ENCODE measurements around the gene R3HDM4.
A peak's percentile ranks its signal among the peaks of the same experiment; 100 is the strongest.

R3HDM4 gene

DNA sequence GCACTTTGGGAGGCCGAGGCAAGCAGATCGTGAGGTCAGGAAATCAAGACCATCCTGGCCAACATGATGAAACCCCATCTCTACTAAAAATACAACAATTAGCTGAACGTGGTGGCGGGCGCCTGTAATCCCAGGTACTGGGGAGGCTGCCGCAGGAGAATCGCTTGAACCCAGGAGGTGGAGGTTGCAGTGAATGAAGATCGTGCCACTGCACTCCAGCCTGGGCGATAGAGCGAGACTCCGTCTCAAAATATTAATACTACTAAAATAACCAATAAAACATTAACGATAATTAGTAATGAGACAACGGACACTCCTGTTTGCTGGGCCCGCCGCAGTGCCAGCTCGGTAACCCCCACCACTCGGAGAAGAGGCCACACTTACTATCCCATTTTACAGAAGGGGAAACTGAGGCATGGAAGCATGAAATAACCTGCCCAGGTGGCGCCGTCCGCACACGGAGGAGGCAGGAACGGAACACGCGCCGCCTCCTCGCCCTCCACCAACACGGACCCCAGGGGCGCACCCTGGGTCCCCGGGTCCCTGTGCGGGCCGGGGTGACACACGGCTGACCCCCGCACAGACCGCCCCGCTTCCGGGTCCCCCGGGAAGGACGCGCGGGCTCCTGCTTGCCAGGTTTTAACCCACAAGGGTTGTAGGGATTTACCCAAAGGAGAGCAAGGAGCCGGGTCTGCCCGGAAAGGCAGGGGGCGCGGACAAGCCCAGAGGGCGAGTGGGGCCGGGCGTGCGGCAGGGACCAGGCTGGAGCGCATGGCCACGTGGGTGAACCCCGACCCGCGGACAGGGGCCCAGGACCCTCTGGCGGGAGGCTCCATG, 1.6 kb downstream of the R3HDM4 start:
- Histone ChIP-seq H3K4me1 (ENCODE audit: control insufficient read depth in 2 of 2, insufficient read depth in 2 of 2, low read length in 2 of 2) (peaks cover 13 to 22% of the 10 kb centered on the region in 2 donors), H3K36me3 (ENCODE audit: control insufficient read depth in 2 of 2, insufficient read depth in 2 of 2, low read length in 2 of 2) (no peaks in the 10 kb centered on the region), H3K4me3 (ENCODE audit: low read length in 2 of 2) (no peak overlapping the region), H3K9me3 (ENCODE audit: control insufficient read depth in 2 of 2, low read length in 2 of 2) (no peaks in the 10 kb centered on the region), H3K27me3 (ENCODE audit: control insufficient read depth in 2 of 2, insufficient read depth in 2 of 2, low read length in 2 of 2) (no peaks in the 10 kb centered on the region), H3K27ac (ENCODE audit: low read depth in 2 of 2, low read length in 2 of 2) (no peak overlapping the region), H3K9ac (ENCODE audit: low read depth in 1 of 2, low read length in 2 of 2) (no peak overlapping the region)

DNA sequence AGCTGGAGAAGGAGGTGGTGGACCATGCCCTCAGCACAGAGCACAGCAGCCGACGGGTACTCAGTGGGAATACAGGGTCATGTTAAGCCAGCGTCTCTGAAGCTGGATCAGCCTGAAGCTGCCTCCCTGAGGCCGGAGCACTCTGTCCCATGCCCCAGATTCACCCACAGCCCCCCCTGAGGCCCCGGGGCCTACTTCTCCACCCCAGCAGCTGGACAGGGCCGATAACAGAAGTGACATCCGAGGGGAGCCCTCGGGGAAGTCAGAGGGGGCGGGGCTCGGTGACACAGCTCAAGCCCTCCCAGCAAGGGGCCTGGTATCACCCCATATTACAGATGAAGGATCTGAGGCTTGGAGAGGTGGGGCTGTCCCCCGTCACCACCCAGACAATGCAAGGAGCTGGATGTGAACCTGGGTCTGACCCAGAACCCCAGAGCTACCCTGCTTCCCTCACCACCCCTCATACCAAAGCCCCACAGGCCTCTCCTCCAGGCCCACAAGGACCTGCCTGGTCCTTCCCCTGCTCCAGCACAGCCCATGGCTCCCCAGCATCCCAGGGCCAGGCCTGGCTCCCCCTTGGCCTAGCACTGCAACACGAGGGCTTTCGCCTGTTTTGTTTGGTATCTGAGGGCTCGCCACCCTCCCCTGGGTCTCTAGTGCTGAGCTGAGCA, 5.7 kb downstream of the R3HDM4 start:
- Histone ChIP-seq H3K27ac (ENCODE audit: low read depth in 2 of 2, low read length in 2 of 2) (peak overlapping the region in 1 of 2 donors; percentile 32), H3K27me3 (ENCODE audit: control insufficient read depth in 2 of 2, insufficient read depth in 2 of 2, low read length in 2 of 2) (no peaks in the 10 kb centered on the region), H3K4me3 (ENCODE audit: low read length in 2 of 2) (no peak overlapping the region), H3K4me1 (ENCODE audit: control insufficient read depth in 2 of 2, insufficient read depth in 2 of 2, low read length in 2 of 2) (peaks cover 10 to 18% of the 10 kb centered on the region in 2 donors), H3K36me3 (ENCODE audit: control insufficient read depth in 2 of 2, insufficient read depth in 2 of 2, low read length in 2 of 2) (no peaks in the 10 kb centered on the region), H3K9ac (ENCODE audit: low read depth in 1 of 2, low read length in 2 of 2) (no peak overlapping the region), H3K9me3 (ENCODE audit: control insufficient read depth in 2 of 2, low read length in 2 of 2) (no peaks in the 10 kb centered on the region)

DNA sequence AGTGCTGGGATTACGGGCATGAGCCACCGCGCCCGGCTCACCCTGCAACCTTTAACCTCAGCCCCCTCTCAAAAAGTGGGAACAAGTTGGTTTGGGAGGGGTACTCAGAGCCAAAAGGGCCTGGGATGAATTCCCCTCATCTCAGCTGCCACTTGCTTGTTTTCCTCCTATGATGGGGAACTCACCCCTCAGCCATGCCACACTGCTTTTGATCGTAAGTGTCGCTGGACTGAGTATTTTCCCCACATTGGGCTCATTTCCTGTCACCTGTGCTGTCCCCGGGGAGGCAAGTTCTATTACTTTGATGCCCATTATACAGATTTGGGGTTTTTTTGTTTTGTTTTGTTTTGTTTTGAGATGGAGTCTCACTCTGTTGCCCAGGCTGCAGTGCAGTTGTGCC, 6.5 kb downstream of the R3HDM4 start:
- H3K9me3 ChIP-seq (ENCODE audit: control insufficient read depth in 2 of 2, low read length in 2 of 2), result no peaks in the 10 kb centered on the region
- no peaks in the 10 kb centered on the region for H3K27me3 ChIP-seq (ENCODE audit: control insufficient read depth in 2 of 2, insufficient read depth in 2 of 2, low read length in 2 of 2)
- H3K36me3 ChIP-seq (ENCODE audit: control insufficient read depth in 2 of 2, insufficient read depth in 2 of 2, low read length in 2 of 2), result peaks cover 0 to 2% of the 10 kb centered on the region in 2 donors
- H3K4me3 ChIP-seq (ENCODE audit: low read length in 2 of 2), result no peak overlapping the region
- H3K4me1 ChIP-seq (ENCODE audit: control insufficient read depth in 2 of 2, insufficient read depth in 2 of 2, low read length in 2 of 2), result peaks cover 10 to 18% of the 10 kb centered on the region in 2 donors
- H3K27ac ChIP-seq (ENCODE audit: low read depth in 2 of 2, low read length in 2 of 2), result no peak overlapping the region
- no peak overlapping the region for H3K9ac ChIP-seq (ENCODE audit: low read depth in 1 of 2, low read length in 2 of 2)

DNA sequence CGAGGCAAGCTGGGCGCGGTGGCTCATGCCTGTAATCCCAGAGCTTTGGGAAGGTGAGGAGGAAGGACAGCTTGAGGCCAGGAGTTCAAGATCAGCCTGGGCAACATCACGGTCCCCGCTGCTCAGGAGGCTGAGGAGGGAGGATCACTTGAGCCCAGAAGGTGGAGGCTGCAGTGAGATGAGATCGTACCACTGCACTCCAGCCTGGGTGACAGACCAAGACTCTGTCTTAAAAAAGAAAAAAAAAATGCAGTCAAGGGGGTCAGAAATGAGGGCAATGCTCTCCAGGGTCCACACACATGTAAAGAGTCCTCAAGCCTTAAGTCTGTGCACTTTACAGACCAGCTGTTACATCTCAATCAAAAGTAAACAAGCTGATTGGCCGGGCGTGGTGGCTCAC, 8.5 kb downstream of the R3HDM4 start:
- Histone ChIP-seq H3K4me3 (ENCODE audit: low read length in 2 of 2) (no peak overlapping the region), H3K4me1 (ENCODE audit: control insufficient read depth in 2 of 2, insufficient read depth in 2 of 2, low read length in 2 of 2) (peaks cover 7 to 11% of the 10 kb centered on the region in 2 donors), H3K27ac (ENCODE audit: low read depth in 2 of 2, low read length in 2 of 2) (no peak overlapping the region), H3K36me3 (ENCODE audit: control insufficient read depth in 2 of 2, insufficient read depth in 2 of 2, low read length in 2 of 2) (peaks cover 0 to 5% of the 10 kb centered on the region in 2 donors), H3K27me3 (ENCODE audit: control insufficient read depth in 2 of 2, insufficient read depth in 2 of 2, low read length in 2 of 2) (no peaks in the 10 kb centered on the region), H3K9me3 (ENCODE audit: control insufficient read depth in 2 of 2, low read length in 2 of 2) (no peaks in the 10 kb centered on the region), H3K9ac (ENCODE audit: low read depth in 1 of 2, low read length in 2 of 2) (no peak overlapping the region)

DNA sequence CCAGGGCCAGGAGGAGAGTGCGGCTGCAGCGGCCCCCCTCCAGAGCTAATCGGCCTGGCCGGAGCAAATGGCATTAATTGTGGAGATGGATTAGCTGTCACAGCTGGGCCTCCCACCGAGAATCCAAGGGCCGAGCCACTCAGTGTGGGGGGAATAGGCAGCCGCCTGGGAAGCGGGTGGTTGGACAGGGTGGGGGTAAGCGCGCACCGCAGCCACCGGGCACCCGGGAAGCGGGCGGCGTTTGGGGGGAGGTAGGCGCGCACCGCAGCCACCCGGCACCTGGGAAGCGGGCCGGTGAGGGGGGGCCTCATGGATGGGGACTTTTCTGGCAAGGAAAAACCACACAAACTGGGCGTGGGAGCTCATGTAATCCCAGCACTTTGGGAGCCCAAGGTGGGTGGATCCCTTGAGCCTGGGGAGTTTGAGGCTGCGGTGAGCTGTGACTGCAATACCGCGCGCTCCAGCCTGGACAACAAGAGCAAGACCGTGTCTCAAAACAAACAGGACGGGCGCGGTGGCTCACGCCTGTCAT, 9.7 kb downstream of the R3HDM4 start:
- Histone ChIP-seq H3K9ac (ENCODE audit: low read depth in 1 of 2, low read length in 2 of 2) (no peak overlapping the region), H3K27ac (ENCODE audit: low read depth in 2 of 2, low read length in 2 of 2) (no peak overlapping the region), H3K4me3 (ENCODE audit: low read length in 2 of 2) (no peak overlapping the region), H3K9me3 (ENCODE audit: control insufficient read depth in 2 of 2, low read length in 2 of 2) (no peaks in the 10 kb centered on the region), H3K36me3 (ENCODE audit: control insufficient read depth in 2 of 2, insufficient read depth in 2 of 2, low read length in 2 of 2) (peaks cover 0 to 5% of the 10 kb centered on the region in 2 donors), H3K4me1 (ENCODE audit: control insufficient read depth in 2 of 2, insufficient read depth in 2 of 2, low read length in 2 of 2) (peaks cover 2 to 3% of the 10 kb centered on the region in 2 donors), H3K27me3 (ENCODE audit: control insufficient read depth in 2 of 2, insufficient read depth in 2 of 2, low read length in 2 of 2) (no peaks in the 10 kb centered on the region)

DNA sequence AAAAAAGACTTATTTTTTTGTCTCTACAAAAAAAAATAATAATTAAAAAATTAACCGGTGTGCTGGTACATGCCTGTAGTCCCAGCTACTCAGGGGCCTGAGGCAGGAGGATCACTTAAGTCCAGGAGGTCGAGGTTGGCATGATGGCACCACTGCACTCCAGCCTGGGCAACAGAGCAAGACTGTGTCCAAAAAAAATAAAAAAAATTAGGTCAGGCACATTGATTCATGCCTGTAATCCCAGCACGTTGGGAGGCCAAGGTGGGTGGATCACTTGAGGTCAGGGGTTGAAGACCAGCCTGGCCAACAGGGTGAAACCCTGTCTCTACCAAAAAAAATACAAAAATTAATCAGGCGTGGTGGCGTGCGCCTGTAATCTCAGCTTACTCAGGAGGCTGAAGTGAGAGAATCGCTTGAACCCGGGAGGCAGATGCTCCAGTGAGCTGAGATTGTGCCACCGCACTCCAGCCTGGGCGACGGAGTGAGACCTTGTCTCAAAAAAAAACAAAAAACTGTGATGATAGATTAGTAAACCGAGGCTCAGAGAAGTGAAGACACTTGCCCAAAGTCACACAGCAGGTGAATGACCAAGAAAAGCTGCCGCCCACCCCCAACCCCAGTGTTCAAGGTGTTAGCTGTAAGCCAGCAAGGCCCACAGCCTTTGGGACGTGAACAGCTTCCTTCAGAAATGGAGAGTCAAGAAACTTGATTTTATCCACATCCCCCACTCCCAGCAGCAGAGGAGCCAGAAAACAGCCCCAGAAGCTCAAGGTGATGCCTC, 10.4 kb downstream of the R3HDM4 start:
- H3K4me3 ChIP-seq (ENCODE audit: low read length in 2 of 2), result no peak overlapping the region
- no peaks in the 10 kb centered on the region for H3K9me3 ChIP-seq (ENCODE audit: control insufficient read depth in 2 of 2, low read length in 2 of 2)
- H3K36me3 ChIP-seq (ENCODE audit: control insufficient read depth in 2 of 2, insufficient read depth in 2 of 2, low read length in 2 of 2), result peaks cover 0 to 5% of the 10 kb centered on the region in 2 donors
- H3K27ac ChIP-seq (ENCODE audit: low read depth in 2 of 2, low read length in 2 of 2), result no peak overlapping the region
- no peak overlapping the region for H3K9ac ChIP-seq (ENCODE audit: low read depth in 1 of 2, low read length in 2 of 2)
- H3K27me3 ChIP-seq (ENCODE audit: control insufficient read depth in 2 of 2, insufficient read depth in 2 of 2, low read length in 2 of 2), result no peaks in the 10 kb centered on the region
- peaks cover 0 to 3% of the 10 kb centered on the region in 2 donors for H3K4me1 ChIP-seq (ENCODE audit: control insufficient read depth in 2 of 2, insufficient read depth in 2 of 2, low read length in 2 of 2)

DNA sequence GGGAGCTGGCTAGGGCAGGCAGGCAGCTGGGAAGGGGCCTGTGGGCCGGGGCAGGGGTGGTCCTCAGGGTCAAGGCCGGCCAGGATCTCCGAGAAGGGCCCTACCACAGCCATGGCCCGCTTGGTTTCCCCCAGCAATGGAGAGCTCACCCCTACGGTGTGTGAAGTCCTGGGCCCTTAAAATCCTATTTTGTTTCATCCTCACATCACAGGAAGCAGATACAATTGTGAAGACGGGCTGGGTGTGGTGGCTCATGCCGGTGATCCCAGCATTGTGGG, 11.0 kb downstream of the R3HDM4 start:
- H3K9ac ChIP-seq (ENCODE audit: low read depth in 1 of 2, low read length in 2 of 2), result no peak overlapping the region
- peaks cover 0 to 7% of the 10 kb centered on the region in 2 donors for H3K36me3 ChIP-seq (ENCODE audit: control insufficient read depth in 2 of 2, insufficient read depth in 2 of 2, low read length in 2 of 2)
- H3K27ac ChIP-seq (ENCODE audit: low read depth in 2 of 2, low read length in 2 of 2), result no peak overlapping the region
- H3K9me3 ChIP-seq (ENCODE audit: control insufficient read depth in 2 of 2, low read length in 2 of 2), result no peaks in the 10 kb centered on the region
- no peaks in the 10 kb centered on the region for H3K27me3 ChIP-seq (ENCODE audit: control insufficient read depth in 2 of 2, insufficient read depth in 2 of 2, low read length in 2 of 2)
- no peak overlapping the region for H3K4me3 ChIP-seq (ENCODE audit: low read length in 2 of 2)
- H3K4me1 ChIP-seq (ENCODE audit: control insufficient read depth in 2 of 2, insufficient read depth in 2 of 2, low read length in 2 of 2), result peaks cover 0 to 3% of the 10 kb centered on the region in 2 donors

DNA sequence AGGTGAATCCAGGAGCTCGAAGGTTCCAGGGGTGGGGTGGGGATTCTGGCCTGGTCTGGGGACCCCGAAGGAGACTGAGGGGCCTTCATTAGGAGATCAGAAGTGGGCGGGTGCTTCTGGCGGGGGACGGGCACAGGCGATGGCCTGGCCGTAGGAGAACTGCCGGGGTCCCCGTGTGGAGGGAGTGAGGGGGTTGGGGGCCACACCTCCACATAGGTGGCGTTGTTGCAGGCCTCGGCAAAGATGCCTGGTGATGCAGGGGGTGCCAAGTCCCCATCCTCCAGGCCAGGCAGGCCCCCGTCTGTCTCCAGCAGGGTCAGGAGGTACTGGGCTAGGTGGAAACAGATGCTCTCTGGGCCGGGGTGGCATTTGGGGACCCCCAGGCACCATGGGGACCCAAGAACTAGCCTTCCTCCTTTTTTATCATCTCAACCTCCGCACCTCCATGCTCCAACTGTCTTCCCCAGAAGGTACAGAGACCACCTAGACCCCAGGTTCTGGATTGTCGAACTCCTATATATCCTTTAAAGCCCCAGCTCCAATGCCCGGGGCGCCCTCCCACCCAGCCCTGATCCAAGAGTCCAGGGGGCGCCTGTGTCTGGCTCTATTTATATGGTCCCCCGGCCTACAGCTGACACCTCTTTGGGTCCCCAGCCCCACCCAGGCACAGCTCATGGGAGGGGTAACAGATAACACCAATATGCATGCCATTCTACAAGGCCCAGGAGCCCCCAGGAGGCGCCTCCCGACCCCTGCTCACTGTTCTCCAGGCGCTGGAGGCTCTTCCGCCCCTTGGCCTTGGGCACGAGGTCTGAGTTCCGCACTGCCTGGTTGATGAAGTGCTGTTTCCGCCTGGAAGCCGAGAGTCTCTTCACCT, 11.6 kb downstream of the R3HDM4 start:
- no peaks in the 10 kb centered on the region for H3K9me3 ChIP-seq (ENCODE audit: control insufficient read depth in 2 of 2, low read length in 2 of 2)
- peaks cover 0 to 9% of the 10 kb centered on the region in 2 donors for H3K36me3 ChIP-seq (ENCODE audit: control insufficient read depth in 2 of 2, insufficient read depth in 2 of 2, low read length in 2 of 2)
- no peaks in the 10 kb centered on the region for H3K27me3 ChIP-seq (ENCODE audit: control insufficient read depth in 2 of 2, insufficient read depth in 2 of 2, low read length in 2 of 2)
- H3K9ac ChIP-seq (ENCODE audit: low read depth in 1 of 2, low read length in 2 of 2), result no peak overlapping the region
- H3K4me1 ChIP-seq (ENCODE audit: control insufficient read depth in 2 of 2, insufficient read depth in 2 of 2, low read length in 2 of 2), result peaks cover 0 to 1% of the 10 kb centered on the region in 2 donors
- no peak overlapping the region for H3K27ac ChIP-seq (ENCODE audit: low read depth in 2 of 2, low read length in 2 of 2)
- no peak overlapping the region for H3K4me3 ChIP-seq (ENCODE audit: low read length in 2 of 2)

DNA sequence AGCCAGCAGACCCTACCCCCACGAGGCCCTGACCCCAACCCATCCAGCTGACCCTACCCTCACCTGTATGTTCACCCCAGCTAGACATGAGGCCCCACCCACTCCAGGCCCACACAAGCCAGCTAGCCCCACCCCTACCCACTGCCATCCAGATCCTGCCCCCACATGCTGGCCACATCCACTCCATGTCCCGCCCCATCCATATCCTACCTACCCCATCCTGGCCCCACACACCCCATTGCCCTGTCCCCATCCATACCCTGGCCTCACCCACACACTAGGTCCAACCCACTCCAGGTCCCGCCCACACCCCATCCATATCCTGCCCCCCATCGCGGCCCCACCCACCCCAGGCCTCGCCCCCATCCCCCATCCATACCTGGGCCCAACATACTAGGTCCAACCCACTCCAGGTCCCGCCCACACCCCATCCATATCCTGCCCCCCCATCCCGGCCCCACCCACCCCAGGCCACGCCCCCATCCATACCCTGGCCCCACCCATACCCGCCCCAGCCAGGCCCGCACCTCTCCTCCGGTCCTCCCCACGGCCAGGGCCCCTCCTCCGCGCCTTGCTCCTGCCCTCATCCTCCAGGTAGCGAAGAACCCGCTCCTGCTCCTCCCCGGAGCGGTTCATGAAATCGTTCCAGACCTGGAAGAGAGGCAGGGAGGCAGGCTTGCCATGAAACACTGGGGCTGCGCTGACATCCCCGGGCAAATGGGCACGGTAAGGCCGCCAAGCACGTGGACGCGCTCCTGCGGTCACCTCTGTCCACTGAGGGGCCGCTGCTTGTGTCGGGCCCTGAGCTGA, 12.5 kb downstream of the R3HDM4 start:
- H3K36me3 ChIP-seq (ENCODE audit: control insufficient read depth in 2 of 2, insufficient read depth in 2 of 2, low read length in 2 of 2), result peaks cover 0 to 9% of the 10 kb centered on the region in 2 donors
- no peaks in the 10 kb centered on the region for H3K27me3 ChIP-seq (ENCODE audit: control insufficient read depth in 2 of 2, insufficient read depth in 2 of 2, low read length in 2 of 2)
- H3K27ac ChIP-seq (ENCODE audit: low read depth in 2 of 2, low read length in 2 of 2), result no peak overlapping the region
- H3K4me3 ChIP-seq (ENCODE audit: low read length in 2 of 2), result no peak overlapping the region
- H3K9ac ChIP-seq (ENCODE audit: low read depth in 1 of 2, low read length in 2 of 2), result no peak overlapping the region
- no peaks in the 10 kb centered on the region for H3K9me3 ChIP-seq (ENCODE audit: control insufficient read depth in 2 of 2, low read length in 2 of 2)
- H3K4me1 ChIP-seq (ENCODE audit: control insufficient read depth in 2 of 2, insufficient read depth in 2 of 2, low read length in 2 of 2), result no peaks in the 10 kb centered on the region
